Measurements from ENCODE around the gene DSG2.

The DSG2 gene

GRCh38 chr18:31575515-31576257, 77.7 kb downstream of the DSG2 start:
- no peak for DNase-seq (ENCODE audit: low read depth)
- no peak for TF ChIP-seq CTCF (conservative IDR thresholded peaks at IDR 0.05; ENCODE audit: low read depth, low read length)
- no peak overlapping the region for H3K4me3 ChIP-seq (ENCODE audit: low read length)

GRCh38 chr18:31576670-31577069, 78.7 kb downstream of the DSG2 start:
- no peak overlapping the region for H3K4me3 ChIP-seq (ENCODE audit: low read length)
- DNase-seq (ENCODE audit: low read depth), result no peak
- TF ChIP-seq CTCF (conservative IDR thresholded peaks at IDR 0.05; ENCODE audit: low read depth, low read length), result no peak

GRCh38 chr18:31577195-31577594, 79.2 kb downstream of the DSG2 start:
- DNase-seq (ENCODE audit: low read depth), result no peak
- TF ChIP-seq CTCF (conservative IDR thresholded peaks at IDR 0.05; ENCODE audit: low read depth, low read length), result no peak
- no peak overlapping the region for H3K4me3 ChIP-seq (ENCODE audit: low read length)

- TF ChIP-seq CTCF (conservative IDR thresholded peaks at IDR 0.05; ENCODE audit: low read depth, low read length), result no peak
- DNase-seq (ENCODE audit: low read depth), result no peak
- H3K4me3 ChIP-seq (ENCODE audit: low read length), result no peak overlapping the region
Observed at GRCh38 chr18:31578126-31578525, 80.1 kb downstream of the DSG2 start.

- H3K4me3 ChIP-seq (ENCODE audit: low read length), result no peak overlapping the region
- peak; percentile 60 for DNase-seq (ENCODE audit: low read depth)
- no peak for TF ChIP-seq CTCF (conservative IDR thresholded peaks at IDR 0.05; ENCODE audit: low read depth, low read length)
Observed at GRCh38 chr18:31579375-31579774, 81.4 kb downstream of the DSG2 start.

- no peak overlapping the region for H3K4me3 ChIP-seq (ENCODE audit: low read length)
- DNase-seq (ENCODE audit: low read depth), result no peak
- TF ChIP-seq CTCF (conservative IDR thresholded peaks at IDR 0.05; ENCODE audit: low read depth, low read length), result no peak
Observed at GRCh38 chr18:31581498-31582197, 83.7 kb downstream of the DSG2 start.

Measured in retinal pigment epithelial cell (primary cell).